BLaER1 treated with 17β-estradiol and CSF1 and Interleukin-3, amounts not matched to agents 10 nM and 100 nM (cell line): ENCODE results near the gene BHLHE23.

Experiments used
- H3K27ac ChIP-seq, 11 experiments: shearing (Covaris generic); formaldehyde crosslinking; 2 replicates each; pipeline ENCODE4 v1.8.1; 2022
- H3K27me3 ChIP-seq, 11 experiments: shearing (Covaris generic); formaldehyde crosslinking; 2 replicates each; pipeline ENCODE4 v1.8.1; 2022
- H3K36me3 ChIP-seq, 11 experiments: shearing (Covaris generic); formaldehyde crosslinking; 2 replicates each; pipeline ENCODE4 v1.8.1; 2022
- H3K4me1 ChIP-seq, 10 experiments: shearing (Covaris generic); formaldehyde crosslinking; 2 replicates each; pipeline ENCODE4 v1.8.1; 2022
- H3K4me2 ChIP-seq, 11 experiments: shearing (Covaris generic); formaldehyde crosslinking; 2 replicates each; pipeline ENCODE4 v1.8.1; 2022
- H3K4me3 ChIP-seq, 10 experiments: shearing (Covaris generic); formaldehyde crosslinking; 2 replicates each; pipeline ENCODE4 v1.8.1; 2022
- H3K9ac ChIP-seq, 11 experiments: shearing (Covaris generic); formaldehyde crosslinking; 2 replicates each; pipeline ENCODE4 v1.8.1; 2022
- H3K9me3 ChIP-seq, 11 experiments: shearing (Covaris generic); formaldehyde crosslinking; replicated peaks in 1 of 11; 2 replicates each; pipeline ENCODE4 v1.8.1; 2022
- H4K20me1 ChIP-seq, 11 experiments: shearing (Covaris generic); formaldehyde crosslinking; 2 replicates each; pipeline ENCODE4 v1.8.1; 2022
- Cebpa-rat ChIP-seq, 11 experiments: shearing (Covaris generic); IDR thresholded peaks; 2 replicates each; pipeline ENCODE4 v1.8.1; 2022

Gene BHLHE23

GRCh38 chr20:63017826-63018411, 11.2 kb upstream of the BHLHE23 start:
- H3K27me3 ChIP-seq: peaks cover 31 to 41% (median 38%) of the 10 kb centered on the region in 11 experiments
- H3K9me3 ChIP-seq: peaks cover 25 to 41% (median 29%) of the 10 kb centered on the region in 11 experiments
- H3K4me1 ChIP-seq: peaks cover 0 to 59% (median 38%) of the 10 kb centered on the region in 10 experiments; a peak in 15 of 20 replicates
- peak overlapping the region in 9 of 11 experiments; percentile 19 to 79 (median 50); a peak in 17 of 22 replicates for H3K4me2 ChIP-seq
- H4K20me1 ChIP-seq: peaks cover 0 to 5% (median 0%) of the 10 kb centered on the region in 11 experiments; a peak in 1 of 22 replicates
- peaks cover 0 to 4% (median 0%) of the 10 kb centered on the region in 11 experiments; a peak in 1 of 22 replicates for H3K36me3 ChIP-seq
- H3K4me3 ChIP-seq: no peak overlapping the region
- H3K27ac ChIP-seq: peak overlapping the region in 1 of 11 experiments; percentile 25; a peak in 2 of 22 replicates
- H3K9ac ChIP-seq: no peak overlapping the region
- TF ChIP-seq Cebpa-rat (IDR thresholded peaks at IDR 0.05): no peak

- Histone ChIP-seq H4K20me1 (peaks cover 0 to 5% (median 0%) of the 10 kb centered on the region in 11 experiments; a peak in 1 of 22 replicates), H3K4me1 (peaks cover 0 to 59% (median 38%) of the 10 kb centered on the region in 10 experiments; a peak in 16 of 20 replicates), H3K27ac (no peak overlapping the region), H3K27me3 (peaks cover 31 to 44% (median 39%) of the 10 kb centered on the region in 11 experiments), H3K9me3 (peaks cover 29 to 47% (median 34%) of the 10 kb centered on the region in 11 experiments), H3K9ac (no peak overlapping the region), H3K4me3 (no peak overlapping the region), H3K36me3 (peaks cover 0 to 4% (median 0%) of the 10 kb centered on the region in 11 experiments; a peak in 1 of 22 replicates), H3K4me2 (peak overlapping the region in 8 of 11 experiments; percentile 19 to 79 (median 53); a peak in 13 of 22 replicates)
- no peak for TF ChIP-seq Cebpa-rat (IDR thresholded peaks at IDR 0.05)
Observed at GRCh38 chr20:63017076-63017825, 10.5 kb upstream of the BHLHE23 start.

DNA sequence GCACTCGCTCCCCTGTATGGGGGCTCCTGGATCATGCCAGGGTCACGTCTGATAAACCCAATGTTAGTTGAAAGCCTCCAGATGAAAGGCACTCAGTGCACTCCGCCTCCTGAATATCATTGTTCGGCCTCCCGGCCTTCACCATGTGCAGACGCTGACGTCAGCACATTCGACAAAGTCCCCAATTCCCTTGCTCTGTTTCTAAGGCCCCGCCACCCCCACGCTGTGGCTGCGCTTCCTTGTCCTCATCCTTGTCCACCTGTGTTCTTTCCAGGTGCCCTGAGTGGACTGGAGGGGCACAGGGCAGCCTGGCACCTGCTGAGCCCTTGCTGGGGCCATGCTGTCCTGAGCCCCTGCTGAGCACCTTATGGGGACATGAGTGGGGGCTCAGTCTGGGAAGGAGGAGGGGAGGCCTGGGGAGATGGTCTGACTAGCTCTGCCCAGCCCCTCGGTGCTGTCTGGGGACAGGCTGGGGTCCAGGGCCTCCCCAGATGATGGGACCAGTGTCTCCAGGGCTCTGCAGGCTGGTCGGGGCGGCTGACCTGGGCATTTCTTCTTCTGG, 9.8 kb upstream of the BHLHE23 start:
- Histone ChIP-seq H3K27ac (no peak overlapping the region), H3K27me3 (peaks cover 31 to 49% (median 39%) of the 10 kb centered on the region in 11 experiments), H4K20me1 (peaks cover 0 to 5% (median 0%) of the 10 kb centered on the region in 11 experiments; a peak in 1 of 22 replicates), H3K4me3 (no peak overlapping the region), H3K9ac (no peak overlapping the region), H3K4me1 (peaks cover 0 to 60% (median 43%) of the 10 kb centered on the region in 10 experiments; a peak in 16 of 20 replicates), H3K4me2 (peak overlapping the region in 5 of 11 experiments; percentile 29 to 79 (median 56); a peak in 7 of 22 replicates), H3K9me3 (peaks cover 29 to 47% (median 34%) of the 10 kb centered on the region in 11 experiments), H3K36me3 (peaks cover 0 to 4% (median 0%) of the 10 kb centered on the region in 11 experiments; a peak in 1 of 22 replicates)
- TF ChIP-seq Cebpa-rat (IDR thresholded peaks at IDR 0.05): no peak

GRCh38 chr20:63015662-63016361, 9.0 kb upstream of the BHLHE23 start:
- H3K4me3 ChIP-seq: no peak overlapping the region

DNA sequence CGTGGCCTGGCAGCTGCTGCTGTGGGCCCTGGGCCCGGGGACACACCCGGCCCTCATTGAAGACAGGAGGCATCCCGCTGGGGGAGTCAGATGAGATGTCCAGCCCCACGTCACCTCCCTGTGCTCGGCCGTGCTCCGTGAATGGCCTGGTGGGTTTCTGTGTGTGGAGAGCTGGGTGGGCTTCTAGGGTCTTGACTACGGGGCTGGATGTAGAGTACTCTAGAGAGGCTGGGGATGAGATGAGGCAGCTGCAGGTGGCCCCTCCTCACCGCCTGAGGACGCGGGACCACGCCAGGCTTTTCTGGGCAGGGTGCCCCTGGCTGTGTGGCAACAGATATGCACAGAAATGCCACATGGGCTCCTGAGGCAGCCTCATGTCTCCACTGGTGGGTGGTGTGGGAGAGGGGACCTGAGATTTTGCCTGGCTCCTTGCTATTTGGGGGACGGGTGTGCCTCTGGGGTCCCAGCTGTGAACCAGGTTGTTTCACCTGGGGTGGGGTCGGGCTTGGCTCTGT, 8.4 kb upstream of the BHLHE23 start:
- H3K9ac ChIP-seq: peak overlapping the region in 1 of 11 experiments; percentile 29; a peak in 1 of 22 replicates
- H3K27me3 ChIP-seq: peaks cover 35 to 62% (median 40%) of the 10 kb centered on the region in 11 experiments
- no peak for TF ChIP-seq Cebpa-rat (IDR thresholded peaks at IDR 0.05)
- peak overlapping the region in 7 of 11 experiments; percentile 19 to 56 (median 42); a peak in 13 of 22 replicates for H3K4me2 ChIP-seq
- peaks cover 0 to 2% (median 0%) of the 10 kb centered on the region in 11 experiments; a peak in 1 of 22 replicates for H3K36me3 ChIP-seq
- peaks cover 5 to 74% (median 57%) of the 10 kb centered on the region in 10 experiments for H3K4me1 ChIP-seq
- peaks cover 0 to 5% (median 0%) of the 10 kb centered on the region in 11 experiments; a peak in 1 of 22 replicates for H4K20me1 ChIP-seq
- H3K9me3 ChIP-seq: peaks cover 21 to 34% (median 24%) of the 10 kb centered on the region in 11 experiments
- H3K4me3 ChIP-seq: no peak overlapping the region
- H3K27ac ChIP-seq: no peak overlapping the region

More at GRCh38 chr20:63015662-63016361, 9.0 kb upstream of the BHLHE23 start:
- Histone ChIP-seq H3K36me3 (peaks cover 0 to 4% (median 0%) of the 10 kb centered on the region in 11 experiments; a peak in 1 of 22 replicates), H3K27ac (no peak overlapping the region), H4K20me1 (peaks cover 0 to 5% (median 0%) of the 10 kb centered on the region in 11 experiments; a peak in 1 of 22 replicates), H3K9ac (no peak overlapping the region; a peak in 1 of 22 replicates), H3K4me1 (peaks cover 0 to 68% (median 51%) of the 10 kb centered on the region in 10 experiments; a peak in 16 of 20 replicates), H3K4me2 (peak overlapping the region in 6 of 11 experiments; percentile 19 to 56 (median 46); a peak in 12 of 22 replicates), H3K9me3 (peaks cover 27 to 40% (median 30%) of the 10 kb centered on the region in 11 experiments), H3K27me3 (peaks cover 35 to 56% (median 39%) of the 10 kb centered on the region in 11 experiments)
- no peak for TF ChIP-seq Cebpa-rat (IDR thresholded peaks at IDR 0.05)

DNA sequence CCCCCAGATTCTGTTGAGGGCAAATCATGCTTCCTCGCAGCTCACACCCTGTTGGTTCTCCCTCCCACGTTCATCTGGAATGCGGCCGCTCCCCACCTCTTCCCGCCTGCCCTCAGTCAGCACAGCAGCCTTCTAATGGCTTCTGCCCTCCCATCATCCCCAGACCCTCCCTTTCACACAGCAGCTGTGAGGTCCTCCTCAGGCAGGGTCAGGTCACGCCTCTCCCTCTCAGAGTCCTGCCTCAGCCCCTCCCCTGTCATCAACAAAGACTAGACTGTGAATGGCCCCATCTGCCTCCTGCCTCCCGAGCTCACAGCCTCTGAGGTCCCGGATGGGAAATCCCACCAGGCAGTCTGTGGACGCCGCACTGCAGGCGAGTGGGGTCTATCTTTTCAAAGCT, 7.9 kb upstream of the BHLHE23 start:
- Histone ChIP-seq H3K27ac (no peak overlapping the region), H3K4me2 (peak overlapping the region in 7 of 11 experiments; percentile 19 to 56 (median 42); a peak in 12 of 22 replicates), H3K4me1 (peaks cover 10 to 79% (median 62%) of the 10 kb centered on the region in 10 experiments), H3K27me3 (peaks cover 35 to 67% (median 41%) of the 10 kb centered on the region in 11 experiments), H3K36me3 (peaks cover 0 to 2% (median 0%) of the 10 kb centered on the region in 11 experiments; a peak in 1 of 22 replicates), H3K9me3 (peaks cover 18 to 31% (median 20%) of the 10 kb centered on the region in 11 experiments), H4K20me1 (peaks cover 0 to 8% (median 3%) of the 10 kb centered on the region in 11 experiments; a peak in 9 of 22 replicates), H3K9ac (no peak overlapping the region), H3K4me3 (no peak overlapping the region)
- no peak for TF ChIP-seq Cebpa-rat (IDR thresholded peaks at IDR 0.05)

GRCh38 chr20:63014287-63014686, 7.5 kb upstream of the BHLHE23 start:
- H3K9me3 ChIP-seq: peaks cover 18 to 31% (median 20%) of the 10 kb centered on the region in 11 experiments
- TF ChIP-seq Cebpa-rat (IDR thresholded peaks at IDR 0.05): no peak
- peaks cover 15 to 80% (median 66%) of the 10 kb centered on the region in 10 experiments for H3K4me1 ChIP-seq
- H3K9ac ChIP-seq: no peak overlapping the region
- no peak overlapping the region for H3K4me3 ChIP-seq
- no peak overlapping the region for H3K27ac ChIP-seq
- H3K27me3 ChIP-seq: peaks cover 35 to 72% (median 41%) of the 10 kb centered on the region in 11 experiments
- no peak overlapping the region for H3K4me2 ChIP-seq
- peaks cover 0 to 12% (median 6%) of the 10 kb centered on the region in 11 experiments; a peak in 9 of 22 replicates for H4K20me1 ChIP-seq
- H3K36me3 ChIP-seq: peaks cover 0 to 2% (median 0%) of the 10 kb centered on the region in 11 experiments; a peak in 1 of 22 replicates
